AG08395 (cell line): ENCODE data around the gene HHIPL2.
"Not testable (repeated sequence)": the region's sequence is repeated elsewhere in the genome, so short reads cannot be mapped to it uniquely, and the experiment has no call there.

ENCODE experiments used
- DNase-seq: peaks from one replicate; pipeline ENCODE4 v3.0.0; 2012; ENCODE audit warnings: mixed read lengths, low spot score

HHIPL2 gene

DNA sequence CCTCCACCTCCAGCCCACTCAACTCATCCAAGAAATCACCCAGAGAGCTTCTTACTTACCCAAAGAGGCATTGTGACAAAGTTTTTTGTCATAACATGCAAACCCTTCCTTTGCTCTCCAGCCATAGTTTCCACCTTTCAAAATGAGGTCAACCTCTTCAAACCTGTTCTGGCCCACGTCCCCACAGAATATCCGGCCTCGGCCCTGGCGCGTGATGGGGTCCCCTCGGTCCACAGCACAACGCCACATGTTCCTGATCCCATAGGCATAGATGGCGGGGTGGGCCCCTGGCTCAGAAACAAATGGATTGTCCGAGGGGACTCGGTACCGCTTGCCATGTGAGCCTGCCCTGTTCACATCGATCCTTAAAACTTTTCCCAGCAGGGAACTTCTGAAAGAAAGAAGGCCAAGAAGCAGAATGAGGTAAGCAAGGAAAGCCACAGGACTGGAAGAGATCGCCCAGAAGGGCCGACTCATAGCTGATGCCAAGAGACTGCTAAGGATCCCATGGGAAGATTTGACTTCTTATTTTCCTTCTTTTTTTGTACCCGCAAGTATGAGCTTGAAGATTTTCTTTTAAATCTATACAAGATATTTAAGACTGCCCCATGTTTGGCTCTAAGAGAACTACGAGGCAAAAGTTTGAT, 7.8 kb downstream of the HHIPL2 start:
- no peak for DNase-seq

DNA sequence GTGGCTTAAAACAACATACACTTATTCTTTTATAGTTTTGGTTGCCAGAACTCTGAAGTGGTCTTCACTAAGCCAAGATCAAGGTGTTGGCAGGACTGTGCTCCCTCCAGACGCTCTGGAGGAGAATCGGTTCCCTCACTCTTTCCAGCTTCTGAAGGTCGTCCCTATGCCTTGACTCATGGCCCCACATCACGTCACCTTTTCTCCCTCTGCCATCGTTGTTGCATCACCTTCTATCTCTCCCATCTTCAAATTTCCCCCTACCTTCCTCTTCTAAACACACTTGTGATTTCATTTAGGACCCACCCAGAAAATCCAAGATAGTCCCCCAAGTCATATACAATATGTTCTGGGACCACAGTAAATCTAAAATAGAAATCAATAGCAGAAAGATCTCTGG, 12.4 kb downstream of the HHIPL2 start:
- no peak for DNase-seq

DNA sequence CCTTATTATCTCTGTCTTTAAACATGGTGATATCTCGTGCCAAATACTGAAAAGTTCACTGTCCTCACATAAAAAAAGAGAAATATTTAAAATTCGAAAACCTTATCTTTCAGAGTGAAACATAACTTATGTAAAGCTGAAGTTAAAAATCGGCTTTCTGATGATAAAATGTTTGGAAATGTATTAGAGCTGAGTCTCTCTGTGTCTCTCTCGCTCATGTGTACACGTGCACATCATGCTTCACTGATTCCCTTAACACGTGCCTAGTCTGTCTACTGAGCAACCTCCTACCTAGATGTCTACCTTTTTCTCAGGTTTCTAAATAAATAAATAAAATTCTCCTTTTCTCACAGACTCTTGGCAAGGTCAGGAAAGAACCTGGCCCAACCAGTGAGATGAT, 17.1 kb downstream of the HHIPL2 start:
- no peak for DNase-seq

DNA sequence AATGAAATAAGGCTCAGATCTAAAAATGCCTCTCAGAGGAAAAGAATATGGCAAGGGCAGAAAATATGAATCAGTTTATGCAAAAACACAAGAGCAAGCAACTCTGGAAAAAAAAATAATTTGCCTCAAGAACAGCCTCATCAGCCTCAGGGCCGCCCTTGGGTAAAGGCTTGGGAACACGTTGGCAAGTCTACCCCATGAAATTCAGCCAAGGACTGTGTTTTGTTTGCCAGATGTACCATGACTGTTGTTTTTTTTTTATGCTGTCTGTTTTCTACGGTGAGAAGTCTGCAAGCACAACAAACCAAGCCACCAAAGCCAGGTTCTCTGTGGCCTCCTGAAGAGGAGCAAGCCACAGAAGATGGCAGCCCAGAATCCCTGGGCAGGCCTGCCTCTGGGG, 18.0 kb downstream of the HHIPL2 start:
- no peak for DNase-seq

- DNase-seq: no peak
Observed at GRCh38 chr1:222529181-222529580, 18.7 kb downstream of the HHIPL2 start.

DNA sequence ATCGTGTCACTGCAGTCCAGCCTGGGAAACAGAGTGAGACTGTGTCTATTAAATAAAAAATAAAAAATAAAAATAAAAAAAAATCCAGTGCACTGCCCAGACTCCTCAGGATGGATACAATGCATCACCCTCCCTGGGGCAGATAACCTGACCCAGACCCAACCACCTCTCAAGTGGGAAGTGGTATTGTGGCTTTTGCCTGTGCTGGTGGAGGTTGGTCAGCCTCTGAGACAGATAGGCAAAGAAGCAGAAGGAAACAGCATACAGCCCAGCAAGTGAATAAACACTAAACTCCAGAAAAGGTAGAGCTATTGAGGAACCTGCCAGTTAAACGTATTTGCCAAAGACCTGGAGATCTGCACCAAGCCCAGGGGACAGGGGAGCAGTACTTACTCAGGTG, 22.0 kb downstream of the HHIPL2 start:
- no peak for DNase-seq

DNA sequence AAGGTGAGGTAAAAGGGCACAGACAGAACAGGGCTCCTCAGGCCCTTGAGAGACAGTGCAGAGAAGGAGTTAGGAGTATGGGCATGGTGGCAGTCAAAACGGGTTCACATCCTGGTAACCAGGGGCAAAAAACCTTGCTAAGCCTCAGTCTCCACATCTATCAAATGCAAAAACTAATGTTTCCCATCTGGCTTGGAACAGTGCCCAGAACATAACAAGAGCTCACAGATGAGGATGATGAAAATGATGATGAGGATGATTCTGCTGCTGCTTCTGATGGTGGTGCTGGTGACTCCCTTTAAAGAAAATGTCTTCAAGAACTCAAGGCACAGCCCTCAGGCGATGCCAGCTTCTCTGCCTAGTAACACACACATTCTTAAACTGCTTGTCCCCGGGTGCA, 24.1 kb downstream of the HHIPL2 start:
- DNase-seq: no peak

GRCh38 chr1:222522105-222522915, 25.6 kb downstream of the HHIPL2 start:
- DNase-seq: no peak

DNA sequence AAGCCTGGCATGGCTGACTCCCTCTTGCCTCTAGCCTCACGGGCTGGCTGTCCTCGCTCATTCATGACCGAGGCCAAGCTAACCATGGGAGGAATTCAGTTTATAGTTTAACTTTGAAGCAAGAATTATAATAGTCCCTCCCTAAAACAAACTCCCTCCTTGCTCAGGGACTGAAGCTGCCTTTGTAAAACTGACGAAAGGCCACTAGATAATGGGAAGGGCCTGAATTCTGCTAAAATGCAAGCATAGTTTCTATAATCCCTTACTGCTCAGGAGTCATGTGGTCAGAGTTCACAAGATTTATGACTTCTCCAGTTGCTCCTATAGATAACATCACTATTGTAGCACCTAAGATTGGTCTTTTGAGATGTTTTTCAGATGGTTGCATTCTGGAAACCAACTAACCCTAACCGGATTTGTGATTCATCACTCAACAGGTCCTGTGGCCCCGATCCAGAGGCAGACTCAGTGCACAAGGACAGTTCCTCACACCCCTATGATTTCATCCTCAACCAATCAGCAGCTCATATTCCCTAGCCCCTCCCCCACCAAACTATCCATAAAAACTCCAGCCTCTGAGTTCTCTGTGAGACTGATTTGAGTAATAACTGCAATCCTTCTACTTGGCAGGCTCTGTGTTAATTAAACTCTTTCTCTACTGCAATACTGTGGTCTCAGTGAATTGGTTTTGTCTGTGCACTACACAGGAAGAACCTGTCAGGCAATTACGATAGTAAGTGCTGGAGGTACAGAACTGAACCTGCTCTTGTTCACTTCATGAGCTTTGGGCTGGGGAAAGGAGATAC, 26.4 kb downstream of the HHIPL2 start:
- DNase-seq: no peak

DNA sequence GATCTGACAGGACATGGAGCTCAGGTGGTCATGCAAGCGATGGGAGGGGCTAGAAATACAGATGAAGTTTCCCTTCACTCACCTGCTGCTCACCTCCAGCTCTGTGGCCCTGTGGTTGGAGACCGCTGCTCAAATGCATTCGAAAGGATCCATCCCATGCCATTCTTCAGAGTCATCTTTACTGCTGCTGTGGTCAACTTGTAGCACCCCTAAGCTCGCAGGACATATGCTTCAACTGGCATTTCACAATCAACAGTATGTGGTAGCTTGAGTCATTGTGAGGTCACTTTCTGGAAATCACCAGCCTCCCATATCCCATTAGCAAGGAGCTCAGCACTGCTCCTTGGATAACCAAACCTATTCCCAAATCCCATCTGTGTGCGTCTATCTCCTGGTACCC, 58.4 kb downstream of the HHIPL2 start:
- DNase-seq: not testable (repeated sequence)

GRCh38 chr1:222487774-222488173, 60.1 kb downstream of the HHIPL2 start:
- not testable (repeated sequence) for DNase-seq

- not testable (repeated sequence) for DNase-seq
Observed at GRCh38 chr1:222484005-222484404, 63.9 kb downstream of the HHIPL2 start.

DNA sequence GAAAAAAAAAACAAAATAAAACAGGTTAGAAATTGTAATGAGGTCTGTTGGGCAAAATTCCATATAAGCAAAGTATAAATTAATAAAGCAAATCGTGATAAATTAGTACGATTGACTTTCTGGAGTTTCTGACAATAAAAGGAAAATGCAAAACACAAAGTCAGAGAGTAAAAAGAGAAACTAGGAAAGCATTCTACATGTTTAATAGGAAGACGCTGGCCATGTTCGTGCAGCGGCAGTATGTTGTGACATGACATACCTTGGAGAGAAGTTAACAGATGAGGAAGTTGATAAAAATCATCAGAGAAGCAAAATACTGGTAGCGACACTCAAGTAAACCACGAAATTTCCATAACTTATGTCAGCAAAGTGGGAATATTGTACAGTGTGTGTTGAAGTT, 68.3 kb downstream of the HHIPL2 start:
- not testable (repeated sequence) for DNase-seq

DNA sequence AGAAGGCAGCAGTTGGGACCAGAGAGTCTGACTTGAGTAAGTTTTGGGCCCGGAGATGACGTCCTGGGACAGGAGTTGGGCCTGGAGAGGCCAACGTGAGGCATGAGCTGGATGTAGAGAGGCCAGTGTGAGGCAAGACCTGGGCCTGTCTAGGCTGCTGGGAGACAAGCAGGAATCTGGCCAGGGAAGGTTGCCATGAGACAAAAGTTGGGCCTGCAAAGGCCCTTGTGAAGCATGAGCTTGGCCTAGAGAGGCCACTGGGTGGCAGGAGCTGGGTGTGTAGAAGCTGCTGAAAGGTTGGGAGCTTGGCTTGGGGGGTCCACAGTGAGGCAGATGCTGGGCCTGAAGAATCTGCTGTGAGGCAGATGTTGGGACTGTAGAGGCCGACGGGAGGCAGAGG, 71.5 kb downstream of the HHIPL2 start:
- DNase-seq: not testable (repeated sequence)

GRCh38 chr1:222473717-222474116, 74.2 kb downstream of the HHIPL2 start:
- DNase-seq: not testable (repeated sequence)

DNA sequence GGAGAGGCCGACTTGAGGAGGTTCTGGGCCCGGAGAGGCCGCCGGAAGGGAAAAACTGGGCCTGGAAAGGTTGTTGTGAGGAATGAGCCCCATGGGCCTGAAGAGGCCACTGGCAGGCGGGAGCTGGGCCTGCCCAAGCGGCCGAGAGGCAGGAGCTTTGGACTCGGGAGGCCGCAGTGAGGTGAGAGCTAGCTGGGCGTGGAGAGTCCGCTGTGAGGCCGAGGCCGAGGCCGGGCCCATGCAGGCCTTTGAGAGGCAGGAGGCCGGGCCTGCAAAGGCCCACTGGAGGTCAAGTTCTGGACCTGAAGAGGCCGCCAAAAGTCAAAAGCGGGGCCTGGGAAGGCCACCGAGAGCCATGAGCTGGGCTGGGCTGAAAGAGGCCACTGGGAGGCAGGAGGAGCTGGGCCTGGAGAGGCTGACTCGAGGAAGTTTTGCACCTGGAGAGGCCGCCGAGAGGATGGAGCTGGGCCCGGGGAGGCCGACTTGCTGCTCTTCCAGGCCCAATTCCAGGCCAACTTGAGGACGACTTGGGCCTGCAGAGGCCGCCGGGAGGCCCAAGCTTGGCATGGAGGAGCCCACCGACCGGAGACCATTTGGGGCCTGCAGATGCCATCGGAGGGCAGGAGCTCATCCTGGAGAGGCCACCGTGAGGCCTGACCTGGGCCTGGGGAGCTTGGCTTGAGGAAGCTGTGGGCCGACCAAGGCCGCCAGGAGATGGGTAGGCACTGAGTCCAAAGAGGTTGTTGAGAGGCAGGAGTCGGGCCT, 74.9 kb downstream of the HHIPL2 start:
- not testable (repeated sequence) for DNase-seq
